HG02970 (cell line): ENCODE results near the gene EIF2S2.

ENCODE experiments used
- ATAC-seq: cut with Tn5 transposase; IDR thresholded peaks from one replicate; pipeline ENCODE4 v1.9.1; 2021; ENCODE audit warnings: mild to moderate bottlenecking, moderate library complexity, moderate number of reproducible peaks; ENCODE audit not compliant: unreplicated experiment, low FRiP score

The EIF2S2 gene

GRCh38 chr20:34066476-34067090 is 45.5 kb downstream of the EIF2S2 start:
- no peak for ATAC-seq

- ATAC-seq: no peak
Measured at GRCh38 chr20:34065260-34065659, 46.8 kb downstream of the EIF2S2 start.

- no peak for ATAC-seq
Measured at GRCh38 chr20:34064286-34064685, 47.8 kb downstream of the EIF2S2 start.

GRCh38 chr20:34062570-34063482 is 49.2 kb downstream of the EIF2S2 start:
- ATAC-seq: no peak

- ATAC-seq: no peak
Measured at GRCh38 chr20:34061695-34062094, 50.3 kb downstream of the EIF2S2 start.

GRCh38 chr20:34060970-34061369 is 51.1 kb downstream of the EIF2S2 start:
- ATAC-seq: no peak

- no peak for ATAC-seq
Measured at GRCh38 chr20:34058831-34059230, 53.2 kb downstream of the EIF2S2 start.

- no peak for ATAC-seq
Measured at GRCh38 chr20:34055290-34055689, 56.8 kb downstream of the EIF2S2 start.

GRCh38 chr20:34052414-34052813 is 59.6 kb downstream of the EIF2S2 start:
- no peak for ATAC-seq

- no peak for ATAC-seq
Measured at GRCh38 chr20:34049897-34050695, 61.9 kb downstream of the EIF2S2 start.

- no peak for ATAC-seq
Measured at GRCh38 chr20:34049389-34049788, 62.7 kb downstream of the EIF2S2 start.

GRCh38 chr20:34047917-34048316 is 64.1 kb downstream of the EIF2S2 start:
- no peak for ATAC-seq

GRCh38 chr20:34047010-34047687 is 64.9 kb downstream of the EIF2S2 start:
- no peak for ATAC-seq

- ATAC-seq: no peak
Measured at GRCh38 chr20:34045930-34046725, 65.9 kb downstream of the EIF2S2 start.

- ATAC-seq: no peak
Measured at GRCh38 chr20:34045294-34045693, 66.7 kb downstream of the EIF2S2 start.

GRCh38 chr20:34043025-34043424 is 69.0 kb downstream of the EIF2S2 start:
- no peak for ATAC-seq

- ATAC-seq: no peak
Measured at GRCh38 chr20:34042262-34042661, 69.8 kb downstream of the EIF2S2 start.

GRCh38 chr20:34041226-34041625 is 70.8 kb downstream of the EIF2S2 start:
- ATAC-seq: no peak

GRCh38 chr20:34040300-34040995 is 71.6 kb downstream of the EIF2S2 start:
- no peak for ATAC-seq
